Measurements from ENCODE around the gene EPG5.

The EPG5 gene

GRCh38 chr18:45896991-45897390, 70.1 kb downstream of the EPG5 start:
- Histone ChIP-seq H3K36me3 (ENCODE audit: control insufficient read depth, insufficient read depth, low read length) (peaks cover 6% of the 10 kb centered on the region), H3K4me3 (ENCODE audit: insufficient read depth, low read depth, low read length) (no peak overlapping the region), H3K27me3 (ENCODE audit: control insufficient read depth, insufficient read depth, low read length, poor library complexity, severe bottlenecking) (no peaks in the 10 kb centered on the region), H3K9me3 (ENCODE audit: control insufficient read depth, low read length) (no peaks in the 10 kb centered on the region), H3K27ac (ENCODE audit: insufficient read depth, low read depth, low read length, poor library complexity, severe bottlenecking) (no peak overlapping the region), H3K4me1 (ENCODE audit: control insufficient read depth, insufficient read depth, low read length) (no peaks in the 10 kb centered on the region)

DNA sequence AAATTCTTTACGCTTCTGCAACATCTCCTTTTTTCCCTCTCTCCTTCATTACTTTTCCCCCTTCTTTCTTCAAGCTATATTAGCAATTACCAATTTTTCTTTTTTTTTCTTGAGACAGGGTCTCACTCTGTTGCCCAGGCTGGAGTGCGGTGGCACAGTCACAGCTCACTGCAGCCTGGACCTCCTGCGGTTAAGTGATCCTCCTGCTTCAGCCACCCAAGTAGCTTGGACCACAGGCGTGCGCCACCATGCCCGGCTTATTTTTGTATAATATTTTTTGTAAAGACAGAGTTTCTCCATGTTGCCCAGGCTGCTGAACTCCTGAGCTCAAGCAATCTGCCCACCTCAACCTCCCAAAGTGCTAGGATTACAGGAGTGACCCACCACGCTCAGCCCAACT, 70.7 kb downstream of the EPG5 start:
- Histone ChIP-seq H3K36me3 (ENCODE audit: control insufficient read depth, insufficient read depth, low read length) (peaks cover 6% of the 10 kb centered on the region), H3K27me3 (ENCODE audit: control insufficient read depth, insufficient read depth, low read length, poor library complexity, severe bottlenecking) (no peaks in the 10 kb centered on the region), H3K4me3 (ENCODE audit: insufficient read depth, low read depth, low read length) (no peak overlapping the region), H3K4me1 (ENCODE audit: control insufficient read depth, insufficient read depth, low read length) (no peaks in the 10 kb centered on the region), H3K27ac (ENCODE audit: insufficient read depth, low read depth, low read length, poor library complexity, severe bottlenecking) (no peak overlapping the region), H3K9me3 (ENCODE audit: control insufficient read depth, low read length) (no peaks in the 10 kb centered on the region)
- 92 to 93% methylated on average over 7 of the region's 7 CpGs for WGBS, 2 experiments

- no peaks in the 10 kb centered on the region for H3K9me3 ChIP-seq (ENCODE audit: control insufficient read depth, low read length)
- H3K27ac ChIP-seq (ENCODE audit: insufficient read depth, low read depth, low read length, poor library complexity, severe bottlenecking), result no peak overlapping the region
- H3K36me3 ChIP-seq (ENCODE audit: control insufficient read depth, insufficient read depth, low read length), result peaks cover under 1% of the 10 kb centered on the region
- H3K27me3 ChIP-seq (ENCODE audit: control insufficient read depth, insufficient read depth, low read length, poor library complexity, severe bottlenecking), result no peaks in the 10 kb centered on the region
- no peak overlapping the region for H3K4me3 ChIP-seq (ENCODE audit: insufficient read depth, low read depth, low read length)
- no peaks in the 10 kb centered on the region for H3K4me1 ChIP-seq (ENCODE audit: control insufficient read depth, insufficient read depth, low read length)
- 88 to 100% methylated on average over 1 of the region's 1 CpG for WGBS, 2 experiments
Measured at GRCh38 chr18:45895339-45895738, 71.8 kb downstream of the EPG5 start.

DNA sequence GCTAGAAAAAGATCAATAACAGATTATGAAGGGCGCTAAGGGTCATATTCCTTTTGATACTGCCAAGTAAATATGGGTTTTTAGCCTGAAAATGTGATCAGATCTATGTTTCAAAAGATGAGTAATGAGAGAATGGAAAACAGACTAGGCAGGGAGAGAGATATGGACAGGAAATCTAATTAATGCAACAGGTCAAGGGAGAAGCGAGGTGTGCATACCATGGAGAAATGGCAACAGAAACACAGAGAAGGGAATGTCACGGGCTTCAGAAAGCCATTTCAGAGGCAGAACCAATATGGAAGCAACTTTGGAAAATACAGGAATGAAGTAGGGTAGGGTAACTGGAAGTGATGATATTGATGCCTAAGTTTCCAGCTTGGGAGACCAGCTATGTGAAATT, 72.3 kb downstream of the EPG5 start:
- 95 to 96% methylated on average over 2 of the region's 3 CpGs for WGBS, 2 experiments
- no peak overlapping the region for H3K4me3 ChIP-seq (ENCODE audit: insufficient read depth, low read depth, low read length)
- no peaks in the 10 kb centered on the region for H3K9me3 ChIP-seq (ENCODE audit: control insufficient read depth, low read length)
- no peaks in the 10 kb centered on the region for H3K4me1 ChIP-seq (ENCODE audit: control insufficient read depth, insufficient read depth, low read length)
- H3K27ac ChIP-seq (ENCODE audit: insufficient read depth, low read depth, low read length, poor library complexity, severe bottlenecking), result no peak overlapping the region
- H3K27me3 ChIP-seq (ENCODE audit: control insufficient read depth, insufficient read depth, low read length, poor library complexity, severe bottlenecking), result no peaks in the 10 kb centered on the region
- H3K36me3 ChIP-seq (ENCODE audit: control insufficient read depth, insufficient read depth, low read length), result no peaks in the 10 kb centered on the region

DNA sequence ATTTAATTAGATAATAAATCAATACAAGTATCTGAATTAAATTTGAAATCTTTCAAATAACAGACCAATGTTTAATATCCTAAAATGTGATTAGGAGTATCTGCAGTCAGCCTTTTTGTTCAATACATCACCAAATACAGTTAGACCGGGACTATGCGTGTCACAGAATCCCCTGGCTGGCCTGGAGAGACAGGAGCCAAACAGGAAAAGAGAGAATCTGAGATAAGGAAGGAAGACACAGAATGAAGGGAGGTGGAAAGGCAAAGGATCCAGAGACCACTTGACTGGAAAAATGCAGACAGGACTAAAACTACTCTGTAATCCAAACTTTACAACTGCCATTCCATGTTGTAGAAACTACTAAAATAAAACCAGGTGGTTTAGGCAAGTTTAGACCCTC, 75.3 kb downstream of the EPG5 start:
- H3K27ac ChIP-seq (ENCODE audit: insufficient read depth, low read depth, low read length, poor library complexity, severe bottlenecking), result no peak overlapping the region

DNA sequence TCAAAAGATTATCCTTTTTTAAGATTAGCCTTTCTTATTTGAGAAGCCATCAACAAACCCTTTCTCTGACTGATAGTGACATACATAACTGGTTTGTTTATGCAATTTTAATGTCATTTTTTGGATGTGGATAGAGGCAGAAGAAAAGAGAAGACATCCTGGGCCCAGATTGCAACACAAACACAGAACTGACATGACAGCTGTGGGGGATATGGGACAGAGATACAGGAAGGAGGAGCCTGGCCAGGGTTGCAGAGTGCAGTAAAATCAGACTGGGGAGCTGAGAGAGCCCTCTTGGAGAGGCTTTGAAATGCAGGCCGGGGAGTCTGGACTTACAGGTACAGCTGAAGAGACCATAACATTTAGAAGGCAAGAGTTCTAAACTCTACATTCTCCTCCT, 76.5 kb downstream of the EPG5 start:
- Histone ChIP-seq H3K9me3 (ENCODE audit: control insufficient read depth, low read length) (no peaks in the 10 kb centered on the region), H3K4me3 (ENCODE audit: insufficient read depth, low read depth, low read length) (no peak overlapping the region), H3K27me3 (ENCODE audit: control insufficient read depth, insufficient read depth, low read length, poor library complexity, severe bottlenecking) (no peaks in the 10 kb centered on the region), H3K27ac (ENCODE audit: insufficient read depth, low read depth, low read length, poor library complexity, severe bottlenecking) (no peak overlapping the region), H3K36me3 (ENCODE audit: control insufficient read depth, insufficient read depth, low read length) (peaks cover 3% of the 10 kb centered on the region), H3K4me1 (ENCODE audit: control insufficient read depth, insufficient read depth, low read length) (no peaks in the 10 kb centered on the region)
- WGBS, 2 experiments, result 88 to 95% methylated on average over 1 of the region's 1 CpG

More for the DNA sequence above, 75.3 kb downstream of the EPG5 start:
- H3K9me3 ChIP-seq (ENCODE audit: control insufficient read depth, low read length), result no peaks in the 10 kb centered on the region
- H3K27me3 ChIP-seq (ENCODE audit: control insufficient read depth, insufficient read depth, low read length, poor library complexity, severe bottlenecking), result no peaks in the 10 kb centered on the region
- H3K4me3 ChIP-seq (ENCODE audit: insufficient read depth, low read depth, low read length), result no peak overlapping the region
- peaks cover 3% of the 10 kb centered on the region for H3K36me3 ChIP-seq (ENCODE audit: control insufficient read depth, insufficient read depth, low read length)
- no peaks in the 10 kb centered on the region for H3K4me1 ChIP-seq (ENCODE audit: control insufficient read depth, insufficient read depth, low read length)
- WGBS, 2 experiments, result 78 to 100% methylated on average over 2 of the region's 2 CpGs

GRCh38 chr18:45889419-45890064, 77.6 kb downstream of the EPG5 start:
- Histone ChIP-seq H3K4me3 (ENCODE audit: insufficient read depth, low read depth, low read length) (no peak overlapping the region), H3K4me1 (ENCODE audit: control insufficient read depth, insufficient read depth, low read length) (no peaks in the 10 kb centered on the region), H3K9me3 (ENCODE audit: control insufficient read depth, low read length) (no peaks in the 10 kb centered on the region), H3K27me3 (ENCODE audit: control insufficient read depth, insufficient read depth, low read length, poor library complexity, severe bottlenecking) (no peaks in the 10 kb centered on the region), H3K36me3 (ENCODE audit: control insufficient read depth, insufficient read depth, low read length) (peaks cover 3% of the 10 kb centered on the region), H3K27ac (ENCODE audit: insufficient read depth, low read depth, low read length, poor library complexity, severe bottlenecking) (no peak overlapping the region)
- 96 to 97% methylated on average over 3 of the region's 3 CpGs for WGBS, 2 experiments

GRCh38 chr18:45887585-45887984, 79.5 kb downstream of the EPG5 start:
- Histone ChIP-seq H3K9me3 (ENCODE audit: control insufficient read depth, low read length) (no peaks in the 10 kb centered on the region), H3K4me1 (ENCODE audit: control insufficient read depth, insufficient read depth, low read length) (no peaks in the 10 kb centered on the region), H3K27ac (ENCODE audit: insufficient read depth, low read depth, low read length, poor library complexity, severe bottlenecking) (no peak overlapping the region), H3K27me3 (ENCODE audit: control insufficient read depth, insufficient read depth, low read length, poor library complexity, severe bottlenecking) (no peaks in the 10 kb centered on the region), H3K4me3 (ENCODE audit: insufficient read depth, low read depth, low read length) (no peak overlapping the region), H3K36me3 (ENCODE audit: control insufficient read depth, insufficient read depth, low read length) (peaks cover 3% of the 10 kb centered on the region)
- 94% methylated on average over 5 of the region's 5 CpGs for WGBS, 2 experiments

DNA sequence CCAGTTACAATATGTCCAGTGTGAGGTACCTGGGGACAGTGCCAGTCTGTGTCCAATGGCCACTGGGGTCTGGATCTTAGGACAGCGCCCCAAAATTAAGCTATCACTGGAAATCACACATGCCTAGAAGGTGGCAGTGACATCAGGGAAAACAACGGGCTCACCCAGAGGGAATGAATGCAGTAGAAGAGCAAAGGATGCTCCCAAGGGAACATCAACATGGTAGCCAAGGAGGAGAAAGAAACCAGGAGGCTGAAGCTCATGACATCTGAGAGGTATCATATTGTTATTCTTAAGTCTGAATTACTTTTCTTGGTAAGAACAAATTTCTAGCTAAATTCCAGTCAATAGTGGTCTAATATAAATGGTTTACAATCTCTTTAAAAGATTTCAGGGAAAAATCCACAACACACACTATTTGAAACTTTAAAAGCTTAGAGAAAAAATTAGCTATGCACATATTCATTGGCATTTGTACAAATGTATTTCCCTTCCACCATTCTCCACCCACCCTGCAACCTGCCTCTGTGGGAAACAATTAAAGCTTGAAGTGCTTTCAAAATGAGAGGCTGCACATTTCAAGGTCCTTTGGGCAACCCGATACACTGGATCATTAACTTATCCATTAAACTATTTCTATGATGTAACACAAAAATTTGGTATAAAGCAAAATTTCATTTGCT, 86.1 kb downstream of the EPG5 start:
- Histone ChIP-seq H3K9me3 (ENCODE audit: control insufficient read depth, low read length) (no peaks in the 10 kb centered on the region), H3K4me3 (ENCODE audit: insufficient read depth, low read depth, low read length) (no peak overlapping the region), H3K27me3 (ENCODE audit: control insufficient read depth, insufficient read depth, low read length, poor library complexity, severe bottlenecking) (no peaks in the 10 kb centered on the region), H3K36me3 (ENCODE audit: control insufficient read depth, insufficient read depth, low read length) (peaks cover 1% of the 10 kb centered on the region), H3K27ac (ENCODE audit: insufficient read depth, low read depth, low read length, poor library complexity, severe bottlenecking) (no peak overlapping the region), H3K4me1 (ENCODE audit: control insufficient read depth, insufficient read depth, low read length) (no peaks in the 10 kb centered on the region)
- WGBS, 2 experiments, result 92 to 100% methylated on average over 2 to 3 of the region's 3 CpGs

- H3K9me3 ChIP-seq (ENCODE audit: control insufficient read depth, low read length), result no peaks in the 10 kb centered on the region
- no peaks in the 10 kb centered on the region for H3K4me1 ChIP-seq (ENCODE audit: control insufficient read depth, insufficient read depth, low read length)
- H3K36me3 ChIP-seq (ENCODE audit: control insufficient read depth, insufficient read depth, low read length), result peaks cover 10% of the 10 kb centered on the region
- no peak overlapping the region for H3K27ac ChIP-seq (ENCODE audit: insufficient read depth, low read depth, low read length, poor library complexity, severe bottlenecking)
- H3K4me3 ChIP-seq (ENCODE audit: insufficient read depth, low read depth, low read length), result no peak overlapping the region
- no peaks in the 10 kb centered on the region for H3K27me3 ChIP-seq (ENCODE audit: control insufficient read depth, insufficient read depth, low read length, poor library complexity, severe bottlenecking)
- WGBS, 2 experiments, result 41 to 44% methylated on average over 16 to 17 of the region's 17 CpGs
Measured at GRCh38 chr18:45879681-45880655, 87.2 kb downstream of the EPG5 start.

Measured in ectodermal cell (in vitro differentiated cells).